IMR-90 (cell line): ENCODE data around the gene STRN4. TPM values are rescaled to one million over a fixed set of nuclear protein-coding genes. Genes with fewer than 3 reads are reported as not detected.

Source experiments
- ATAC-seq: fragments of 200-7000 bp; cut with Tn5 transposase; 2 replicates; pipeline ENCODE4 v1.9.1; 2020; ENCODE audit warnings: low read depth, mild to moderate bottlenecking, moderate library complexity
- BruUV-seq: library from RNA; stranded (reverse); fragments of 400-500 nt; replicated peaks from 2 replicates; lab custom pipeline; 2021; lab: Mats Ljungman, UMichigan
- CTCF ChIA-PET: fragments of 300-600 bp; formaldehyde crosslinking; extraction: SDS; loops from one replicate; lab custom pipeline; 2021; ENCODE audit warnings: antibody characterized with exemption; lab: Yijun Ruan, JAX
- POLR2A ChIA-PET: fragments of 300-600 bp; sonication (Branson Sonifier 250); formaldehyde crosslinking; loops from one replicate; lab custom pipeline; 2022; ENCODE audit warnings: antibody characterized with exemption; ENCODE audit not compliant: unreplicated experiment; lab: Charles Lee
- DNase-seq: peaks from one replicate; pipeline ENCODE4 v3.0.0; 2013
- H2AFZ ChIP-seq: replicated peaks from 2 replicates; pipeline ENCODE3; 2013; ENCODE audit warnings: low read length, mild to moderate bottlenecking; ENCODE audit not compliant: poor library complexity
- H2AK5ac ChIP-seq: 2 replicates; pipeline ENCODE4 v1.6.1; 2013; ENCODE audit warnings: low read depth, low read length, inconsistent platforms
- H2AK9ac ChIP-seq: replicated peaks from 2 replicates; pipeline ENCODE3; 2013; ENCODE audit warnings: mild to moderate bottlenecking, low read depth, low read length, moderate library complexity; ENCODE audit not compliant: poor library complexity
- H2BK120ac ChIP-seq: 2 replicates; pipeline ENCODE4 v1.6.1; 2013; ENCODE audit warnings: low read depth, low read length, inconsistent platforms
- H2BK15ac ChIP-seq: 3 replicates; pipeline ENCODE4 v1.6.1; 2013; ENCODE audit warnings: low read depth, low read length, inconsistent platforms
- H2BK20ac ChIP-seq: 2 replicates; pipeline ENCODE4 v1.6.1; 2013; ENCODE audit warnings: low read depth, mild to moderate bottlenecking, inconsistent platforms, low read length, moderate library complexity
- H2BK5ac ChIP-seq: 2 replicates; pipeline ENCODE4 v1.6.1; 2013; ENCODE audit warnings: mild to moderate bottlenecking, low read depth, low read length, inconsistent platforms; ENCODE audit not compliant: poor library complexity, severe bottlenecking
- H3K14ac ChIP-seq: replicated peaks from 2 replicates; pipeline ENCODE4 v1.6.1; 2013; ENCODE audit warnings: low read depth, low read length, inconsistent platforms
- H3K18ac ChIP-seq: 2 replicates; pipeline ENCODE4 v1.6.1; 2013; ENCODE audit warnings: low read depth, low read length, control low read depth
- H3K23ac ChIP-seq: 2 replicates; pipeline ENCODE4 v1.6.1; 2013; ENCODE audit warnings: low read depth, low read length, inconsistent platforms
- H3K27ac ChIP-seq: 2 replicates; pipeline ENCODE4 v1.5.1; 2013; ENCODE audit warnings: mild to moderate bottlenecking, control low read depth, low read length; ENCODE audit not compliant: insufficient read depth
- H3K27me3 ChIP-seq: 2 replicates; pipeline ENCODE4 v1.6.1; 2013; ENCODE audit warnings: low read length; ENCODE audit not compliant: control insufficient read depth, insufficient read depth
- H3K36me3 ChIP-seq: 2 replicates; pipeline ENCODE4 v1.6.1; 2013; ENCODE audit warnings: low read length, mixed read lengths; ENCODE audit not compliant: control insufficient read depth, insufficient read depth
- H3K4ac ChIP-seq: 2 replicates; pipeline ENCODE4 v1.6.1; 2013; ENCODE audit warnings: low read depth, low read length, inconsistent platforms
- H3K4me1 ChIP-seq: 2 replicates; pipeline ENCODE4 v1.6.1; 2013; ENCODE audit warnings: low read length, mixed read lengths; ENCODE audit not compliant: control insufficient read depth, insufficient read depth
- H3K4me2 ChIP-seq: 2 replicates; pipeline ENCODE4 v1.6.1; 2013; ENCODE audit warnings: low read depth, mild to moderate bottlenecking, control low read depth, low read length, moderate library complexity
- H3K4me3 ChIP-seq: 2 replicates; pipeline ENCODE4 v1.5.1; 2013; ENCODE audit warnings: low read depth, mild to moderate bottlenecking, control low read depth, low read length, moderate library complexity; ENCODE audit not compliant: insufficient read depth
- H3K56ac ChIP-seq: 2 replicates; pipeline ENCODE4 v1.6.1; 2013; ENCODE audit warnings: low read length, inconsistent platforms; ENCODE audit not compliant: insufficient read depth; ENCODE audit errors: extremely low read depth
- H3K79me1 ChIP-seq, 2 experiments: 2 replicates each; pipeline ENCODE4 v1.6.1; 2013; ENCODE audit warnings: low read length in 2 of 2, inconsistent platforms in 1 of 2, low read depth in 1 of 2
- H3K9ac ChIP-seq: 2 replicates; pipeline ENCODE4 v1.6.1; 2013; ENCODE audit warnings: low read depth, low read length, control low read depth
- H3K9me1 ChIP-seq: 2 replicates; pipeline ENCODE4 v1.6.1; 2013; ENCODE audit warnings: low read length, inconsistent platforms; ENCODE audit not compliant: insufficient read depth
- H3K9me3 ChIP-seq: 2 replicates; pipeline ENCODE4 v1.6.1; 2013; ENCODE audit warnings: low read length; ENCODE audit not compliant: control insufficient read depth, insufficient read depth
- H4K20me1 ChIP-seq: 2 replicates; pipeline ENCODE4 v1.6.1; 2013; ENCODE audit warnings: low read length, inconsistent platforms; ENCODE audit not compliant: insufficient read depth
- H4K5ac ChIP-seq: 2 replicates; pipeline ENCODE4 v1.6.1; 2013; ENCODE audit warnings: mild to moderate bottlenecking, low read depth, low read length, control low read depth
- H4K8ac ChIP-seq, 2 experiments: 2 replicates each; pipeline ENCODE4 v1.6.1; 2013; ENCODE audit warnings: low read depth in 2 of 2, low read length in 2 of 2, control low read depth in 1 of 2, inconsistent platforms in 1 of 2
- H4K91ac ChIP-seq: 2 replicates; pipeline ENCODE4 v1.6.1; 2013; ENCODE audit warnings: low read depth, low read length, inconsistent platforms; ENCODE audit not compliant: insufficient read depth
- BHLHE40 ChIP-seq: fragments of 150-350 bp; IDR thresholded peaks from 2 replicates; pipeline ENCODE4 v1.6.1; 2016; ENCODE audit warnings: mild to moderate bottlenecking, low read depth, low read length
- CEBPB ChIP-seq: IDR thresholded peaks from 2 replicates; pipeline ENCODE4 v1.6.1; 2012; ENCODE audit warnings: low read depth, low read length, improper control_type of control experiment
- CHD1 ChIP-seq: IDR thresholded peaks from 2 replicates; pipeline ENCODE4 v1.6.1; 2012; ENCODE audit warnings: low read depth, low read length, improper control_type of control experiment
- FOS ChIP-seq: fragments of 150-350 bp; IDR thresholded peaks from 2 replicates; pipeline ENCODE4 v1.6.1; 2016; ENCODE audit warnings: low read depth, low read length
- MAFK ChIP-seq: IDR thresholded peaks from 2 replicates; pipeline ENCODE4 v1.6.1; 2012; ENCODE audit warnings: low read depth, low read length, improper control_type of control experiment
- MAZ ChIP-seq: IDR thresholded peaks from 2 replicates; pipeline ENCODE4 v1.6.1; 2012; ENCODE audit warnings: low read depth, mild to moderate bottlenecking, low read length, improper control_type of control experiment, moderate library complexity, borderline replicate concordance
- MXI1 ChIP-seq: IDR thresholded peaks from 2 replicates; pipeline ENCODE4 v1.6.1; 2012; ENCODE audit warnings: low read depth, mild to moderate bottlenecking, low read length, moderate library complexity, borderline replicate concordance
- NFE2L2 ChIP-seq: fragments of 150-350 bp; IDR thresholded peaks from 2 replicates; pipeline ENCODE4 v1.6.1; 2016; ENCODE audit warnings: low read depth, mild to moderate bottlenecking, low read length
- POLR2A ChIP-seq: IDR thresholded peaks from 2 replicates; pipeline ENCODE4 v1.6.1; 2012; ENCODE audit warnings: mild to moderate bottlenecking, low read depth, low read length
- RAD21 ChIP-seq: IDR thresholded peaks from 2 replicates; pipeline ENCODE4 v1.6.1; 2012; ENCODE audit warnings: low read length, improper control_type of control experiment
- RCOR1 ChIP-seq: IDR thresholded peaks from 2 replicates; pipeline ENCODE4 v1.6.1; 2012; ENCODE audit warnings: mild to moderate bottlenecking, low read length, improper control_type of control experiment; ENCODE audit not compliant: insufficient replicate concordance
- RFX5 ChIP-seq: IDR thresholded peaks from 2 replicates; pipeline ENCODE4 v1.8.0; 2012; ENCODE audit warnings: low read depth, mild to moderate bottlenecking, low read length, moderate library complexity
- SMC3 ChIP-seq: fragments of 150-350 bp; IDR thresholded peaks from 2 replicates; pipeline ENCODE4 v1.6.1; 2016; ENCODE audit warnings: low read depth, mild to moderate bottlenecking, antibody characterized with exemption, low read length, moderate library complexity
- USF2 ChIP-seq: fragments of 150-350 bp; IDR thresholded peaks from 2 replicates; pipeline ENCODE4 v1.6.1; 2017; ENCODE audit warnings: mild to moderate bottlenecking, antibody characterized with exemption, low read length, low read depth
- WGBS, 2 experiments: methylation state at CpG; one replicate each; pipeline versions ENCODE4 v1.1.5 to v1.1.7; 2013; ENCODE audit warnings: missing lambda C conversion rate in 2 of 2; ENCODE audit not compliant: insufficient read length in 1 of 2; ENCODE audit errors: extremely low coverage in 2 of 2; 5-methylcytosine and 5-hydroxymethylcytosine counted together
- dilution Hi-C: fragments of 300-500 bp; cut with HindIII; formaldehyde crosslinking; loops from one replicate; pipeline ENCODE4 v1.14.3; 2018; ENCODE audit warnings: low sequenced_read_pairs; ENCODE audit not compliant: unreplicated experiment
- in situ Hi-C: fragments of 300-500 bp; cut with MboI; formaldehyde crosslinking; loops from 3 replicates; pipeline ENCODE4 v1.14.3; 2019; ENCODE audit warnings: low sequenced_read_pairs, inconsistent platforms, mixed read lengths
- intact Hi-C: fragments of 100-400 bp; cut with micrococcal nuclease; formaldehyde crosslinking; loops from 2 replicates; pipeline ENCODE4 v1.10.0; 2022
- polyA plus RNA-seq, 3 experiments: library from polyadenylated mRNA; depleted of rRNA; stranded (reverse); fragments of >200 nt; gene quantifications; 2 replicates each; pipeline ENCODE4 v1.2.3, GENCODE V29; 2012; ENCODE audit warnings: low replicate concordance in 1 of 3
- total RNA-seq: library from RNA; depleted of rRNA; stranded (reverse); fragments of >200 nt; gene quantifications from 2 replicates; pipeline ENCODE4 v1.2.3, GENCODE V29; 2012
- TF ChIP-seq, protein P1 (sequence below): conservative IDR thresholded peaks from 2 replicates; pipeline ENCODE4 v1.5.1; 2012; ENCODE audit warnings: mild to moderate bottlenecking, low read depth, low read length, improper control_type of control experiment
- TF ChIP-seq, protein P2 (sequence below): fragments of 150-350 bp; IDR thresholded peaks from 2 replicates; pipeline ENCODE4 v1.6.1; 2016; ENCODE audit warnings: low read depth, mild to moderate bottlenecking, low read length, moderate library complexity, borderline replicate concordance

Gene STRN4
- total and polyA plus RNA-seq, 2 of the 4 experiments (the other 2 are of a cell fraction) = 36.7 to 112 TPM

DNA sequence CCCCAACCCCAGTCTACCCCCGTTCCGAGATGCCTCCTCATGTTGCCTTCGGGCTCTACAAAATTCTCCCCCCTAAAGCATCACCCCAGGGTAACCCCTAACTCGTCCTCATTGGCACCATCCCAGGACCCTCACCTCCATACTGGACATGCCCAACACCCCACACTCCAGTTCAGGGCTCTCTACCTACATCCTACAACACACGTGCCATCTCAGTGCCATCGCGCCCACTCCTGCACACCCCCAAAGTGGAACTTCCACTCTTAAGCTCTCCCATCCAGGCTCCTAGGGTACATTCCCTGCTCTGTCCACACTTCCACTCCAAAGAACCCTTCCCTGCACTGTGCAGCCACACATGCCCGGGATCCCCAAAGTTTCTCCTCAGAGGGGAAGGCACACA lies 1.2 kb downstream of the STRN4 start:
- Histone ChIP-seq H3K18ac (no peak overlapping the region), H3K4ac (peak overlapping the region; percentile 76), H3K36me3 (peaks cover 13% of the 10 kb centered on the region; the same call in 1 of the 2 replicates), H3K4me2 (peak overlapping the region; percentile 98), H2AK5ac (peak overlapping the region; percentile 83), H2BK120ac (no peak overlapping the region), H4K8ac (peak overlapping the region; percentile 61 to 78; a peak in 2 of 4 replicates), H3K9ac (peak overlapping the region; percentile 97), H3K4me3 (peak overlapping the region; percentile 98), H2BK5ac (no peak overlapping the region), H4K20me1 (peaks cover 57% of the 10 kb centered on the region), H2BK20ac (no peak overlapping the region), H3K27me3 (no peaks in the 10 kb centered on the region), H3K4me1 (peaks cover 14% of the 10 kb centered on the region), H3K14ac (peak overlapping the region; percentile 89), H3K9me1 (peaks cover 22% of the 10 kb centered on the region), H4K91ac (0 out of 2 replicates have a peak overlapping the region, but pooled peaks have one; percentile 80), H3K79me1 (peaks cover 13 to 71% of the 10 kb centered on the region in 2 experiments), H4K5ac (no peak overlapping the region), H3K9me3 (no peaks in the 10 kb centered on the region), H2AFZ (peak overlapping the region; percentile 64), H3K23ac (peak overlapping the region; percentile 99), H3K56ac (peak overlapping the region; percentile 40; the same call in 1 of the 2 replicates), H2BK15ac (no peak overlapping the region), H2AK9ac (peak overlapping the region; percentile 97), H3K27ac (peak overlapping the region; percentile 78)
- no TSS peak for BruUV-seq
- DNase-seq (no peak), ATAC-seq (peak; percentile 6; the same call in 1 of the 2 replicates)
- dilution Hi-C loops = no loop called here
- CTCF ChIA-PET = no interaction called here
- in situ Hi-C loops = no loop called here
- intact Hi-C loops = loop anchor here (5.0 to 10.0 kb wide), 2 partner anchors 130 to 218 kb away; no protein-coding TSS in a partner anchor
- 18% methylated on average over 7 of the region's 8 CpGs; no CpG with 5 or more reads in 1 of the 2 experiments for WGBS, 2 experiments
- no peak for TF ChIP-seq USF2
- no peak for TF ChIP-seq RFX5
- TF ChIP-seq, protein P1, sequence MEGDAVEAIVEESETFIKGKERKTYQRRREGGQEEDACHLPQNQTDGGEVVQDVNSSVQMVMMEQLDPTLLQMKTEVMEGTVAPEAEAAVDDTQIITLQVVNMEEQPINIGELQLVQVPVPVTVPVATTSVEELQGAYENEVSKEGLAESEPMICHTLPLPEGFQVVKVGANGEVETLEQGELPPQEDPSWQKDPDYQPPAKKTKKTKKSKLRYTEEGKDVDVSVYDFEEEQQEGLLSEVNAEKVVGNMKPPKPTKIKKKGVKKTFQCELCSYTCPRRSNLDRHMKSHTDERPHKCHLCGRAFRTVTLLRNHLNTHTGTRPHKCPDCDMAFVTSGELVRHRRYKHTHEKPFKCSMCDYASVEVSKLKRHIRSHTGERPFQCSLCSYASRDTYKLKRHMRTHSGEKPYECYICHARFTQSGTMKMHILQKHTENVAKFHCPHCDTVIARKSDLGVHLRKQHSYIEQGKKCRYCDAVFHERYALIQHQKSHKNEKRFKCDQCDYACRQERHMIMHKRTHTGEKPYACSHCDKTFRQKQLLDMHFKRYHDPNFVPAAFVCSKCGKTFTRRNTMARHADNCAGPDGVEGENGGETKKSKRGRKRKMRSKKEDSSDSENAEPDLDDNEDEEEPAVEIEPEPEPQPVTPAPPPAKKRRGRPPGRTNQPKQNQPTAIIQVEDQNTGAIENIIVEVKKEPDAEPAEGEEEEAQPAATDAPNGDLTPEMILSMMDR = no peak
- no peak for TF ChIP-seq NFE2L2
- TF ChIP-seq MAZ = no peak
- no peak for TF ChIP-seq CHD1
- no peak for TF ChIP-seq RAD21
- TF ChIP-seq BHLHE40 = no peak
- no peak for TF ChIP-seq MAFK
- no peak for TF ChIP-seq MXI1
- TF ChIP-seq POLR2A = no peak
- TF ChIP-seq, protein P2, sequence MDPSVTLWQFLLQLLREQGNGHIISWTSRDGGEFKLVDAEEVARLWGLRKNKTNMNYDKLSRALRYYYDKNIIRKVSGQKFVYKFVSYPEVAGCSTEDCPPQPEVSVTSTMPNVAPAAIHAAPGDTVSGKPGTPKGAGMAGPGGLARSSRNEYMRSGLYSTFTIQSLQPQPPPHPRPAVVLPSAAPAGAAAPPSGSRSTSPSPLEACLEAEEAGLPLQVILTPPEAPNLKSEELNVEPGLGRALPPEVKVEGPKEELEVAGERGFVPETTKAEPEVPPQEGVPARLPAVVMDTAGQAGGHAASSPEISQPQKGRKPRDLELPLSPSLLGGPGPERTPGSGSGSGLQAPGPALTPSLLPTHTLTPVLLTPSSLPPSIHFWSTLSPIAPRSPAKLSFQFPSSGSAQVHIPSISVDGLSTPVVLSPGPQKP = no peak
- TF ChIP-seq RCOR1 = no peak
- TF ChIP-seq FOS = no peak
- no peak for TF ChIP-seq CEBPB
- TF ChIP-seq SMC3 = no peak
- POLR2A ChIA-PET = no interaction called here
